Mesodermal cell (in vitro differentiated cells): ENCODE results near the gene TTLL11.
"Not testable (repeated sequence)": the region's sequence is repeated elsewhere in the genome, so short reads cannot be mapped to it uniquely, and the experiment has no call there.

Experiments used
- H3K27ac ChIP-seq: 2 replicates; pipeline ENCODE4 v1.7.0; 2013; ENCODE audit warnings: mild to moderate bottlenecking, low read depth, low read length, moderate library complexity; ENCODE audit not compliant: severe bottlenecking
- H3K36me3 ChIP-seq: 2 replicates; pipeline ENCODE4 v1.7.1; 2013; ENCODE audit warnings: mild to moderate bottlenecking, low read length, moderate library complexity; ENCODE audit not compliant: control insufficient read depth, insufficient read depth
- H3K4me1 ChIP-seq: one replicate; pipeline ENCODE4 v1.7.1; 2013; ENCODE audit warnings: mild to moderate bottlenecking, low read length; ENCODE audit not compliant: insufficient read depth, control insufficient read depth, poor library complexity, severe bottlenecking
- H3K4me3 ChIP-seq: 2 replicates; pipeline ENCODE4 v1.7.0; 2013; ENCODE audit warnings: low read length, control low read depth, mild to moderate bottlenecking; ENCODE audit not compliant: insufficient read depth, poor library complexity, severe bottlenecking; ENCODE audit errors: extremely low read depth
- H3K9me3 ChIP-seq: 2 replicates; pipeline ENCODE4 v1.7.1; 2013; ENCODE audit warnings: mild to moderate bottlenecking, low read length, moderate library complexity; ENCODE audit not compliant: control insufficient read depth
- WGBS, 2 experiments: methylation state at CpG; one replicate each; pipeline ENCODE4 v1.1.5; 2013; ENCODE audit warnings: missing lambda C conversion rate in 2 of 2; ENCODE audit not compliant: insufficient coverage in 2 of 2; 5-methylcytosine and 5-hydroxymethylcytosine counted together

Gene TTLL11

GRCh38 chr9:121902461-121903135, 190.5 kb downstream of the TTLL11 start:
- H3K9me3 ChIP-seq = peaks cover 11% of the 10 kb centered on the region
- H3K4me1 ChIP-seq = peaks cover 3% of the 10 kb centered on the region
- WGBS, 2 experiments = 76 to 78% methylated on average over 4 to 7 of the region's 7 CpGs
- H3K36me3 ChIP-seq = no peaks in the 10 kb centered on the region
- H3K4me3 ChIP-seq = no peak overlapping the region
- no peak overlapping the region for H3K27ac ChIP-seq

GRCh38 chr9:121901616-121902015, 191.5 kb downstream of the TTLL11 start:
- Histone ChIP-seq H3K27ac (no peak overlapping the region), H3K36me3 (no peaks in the 10 kb centered on the region), H3K4me3 (no peak overlapping the region), H3K9me3 (peaks cover 11% of the 10 kb centered on the region), H3K4me1 (peaks cover 3% of the 10 kb centered on the region)
- WGBS, 2 experiments = 90 to 100% methylated on average over 1 of the region's 3 CpGs

- H3K4me3 ChIP-seq = no peak overlapping the region
- H3K27ac ChIP-seq = no peak overlapping the region
- H3K36me3 ChIP-seq = no peaks in the 10 kb centered on the region
- WGBS, 2 experiments = 93 to 100% methylated on average over 2 to 3 of the region's 5 CpGs
- peaks cover 11% of the 10 kb centered on the region for H3K9me3 ChIP-seq
- peaks cover 3% of the 10 kb centered on the region for H3K4me1 ChIP-seq
Measured at GRCh38 chr9:121900163-121900562, 192.9 kb downstream of the TTLL11 start.

- H3K9me3 ChIP-seq = peaks cover 11% of the 10 kb centered on the region
- H3K36me3 ChIP-seq = no peaks in the 10 kb centered on the region
- WGBS, 2 experiments = 88 to 95% methylated on average over 1 to 4 of the region's 4 CpGs
- H3K4me3 ChIP-seq = no peak overlapping the region
- no peak overlapping the region for H3K27ac ChIP-seq
- H3K4me1 ChIP-seq = peaks cover 3% of the 10 kb centered on the region
Measured at GRCh38 chr9:121898856-121899255, 194.3 kb downstream of the TTLL11 start.

- Histone ChIP-seq H3K4me1 (peaks cover 3% of the 10 kb centered on the region), H3K9me3 (peaks cover 11% of the 10 kb centered on the region), H3K36me3 (no peaks in the 10 kb centered on the region), H3K4me3 (no peak overlapping the region), H3K27ac (no peak overlapping the region)
- 87 to 89% methylated on average over 8 to 10 of the region's 10 CpGs for WGBS, 2 experiments
Measured at GRCh38 chr9:121897140-121897539, 196.0 kb downstream of the TTLL11 start.

GRCh38 chr9:121896545-121896943, 196.6 kb downstream of the TTLL11 start:
- H3K36me3 ChIP-seq = no peaks in the 10 kb centered on the region
- WGBS, 2 experiments = 91 to 93% methylated on average over 26 to 27 of the region's 27 CpGs
- no peak overlapping the region for H3K27ac ChIP-seq
- peaks cover 11% of the 10 kb centered on the region for H3K9me3 ChIP-seq
- H3K4me3 ChIP-seq = no peak overlapping the region
- peaks cover 3% of the 10 kb centered on the region for H3K4me1 ChIP-seq

- H3K9me3 ChIP-seq = peaks cover 11% of the 10 kb centered on the region
- H3K27ac ChIP-seq = no peak overlapping the region
- H3K4me3 ChIP-seq = no peak overlapping the region
- 89 to 93% methylated on average over 5 to 12 of the region's 12 CpGs for WGBS, 2 experiments
- H3K36me3 ChIP-seq = no peaks in the 10 kb centered on the region
- peaks cover 3% of the 10 kb centered on the region for H3K4me1 ChIP-seq
Measured at GRCh38 chr9:121895818-121896544, 197.1 kb downstream of the TTLL11 start.

- H3K27ac ChIP-seq = no peak overlapping the region
Measured at GRCh38 chr9:121895358-121895757, 197.8 kb downstream of the TTLL11 start.

GRCh38 chr9:121894380-121894779, 198.7 kb downstream of the TTLL11 start:
- 86 to 100% methylated on average over 1 of the region's 2 CpGs for WGBS, 2 experiments
- H3K36me3 ChIP-seq, H3K27ac ChIP-seq, H3K9me3 ChIP-seq, H3K4me1 ChIP-seq, H3K4me3 ChIP-seq: not testable (repeated sequence)

More at GRCh38 chr9:121895358-121895757, 197.8 kb downstream of the TTLL11 start:
- 40 to 60% methylated on average over 7 of the region's 7 CpGs for WGBS, 2 experiments
- Histone ChIP-seq H3K4me3 (no peak overlapping the region), H3K36me3 (no peaks in the 10 kb centered on the region), H3K4me1 (peaks cover 3% of the 10 kb centered on the region), H3K9me3 (peaks cover 7% of the 10 kb centered on the region)

GRCh38 chr9:121893786-121894185, 199.3 kb downstream of the TTLL11 start:
- Histone ChIP-seq H3K4me1 (peaks cover 6% of the 10 kb centered on the region), H3K4me3 (no peak overlapping the region), H3K9me3 (no peaks in the 10 kb centered on the region), H3K27ac (no peak overlapping the region), H3K36me3 (no peaks in the 10 kb centered on the region)
- WGBS, 2 experiments = 83 to 86% methylated on average over 2 to 3 of the region's 3 CpGs

GRCh38 chr9:121892706-121893105, 200.4 kb downstream of the TTLL11 start:
- Histone ChIP-seq H3K4me3 (no peak overlapping the region), H3K4me1 (peaks cover 12% of the 10 kb centered on the region), H3K9me3 (no peaks in the 10 kb centered on the region), H3K27ac (no peak overlapping the region), H3K36me3 (no peaks in the 10 kb centered on the region)
- 72 to 74% methylated on average over 2 to 3 of the region's 5 CpGs for WGBS, 2 experiments
